ENCODE results near the gene SCN8A. TPM values are rescaled to one million over a fixed set of nuclear protein-coding genes. Genes with fewer than 3 reads are reported as not detected.

SCN8A gene
- polyA plus RNA-seq, 3 donors: 0.11 to 0.49 (median 0.12) TPM

DNA sequence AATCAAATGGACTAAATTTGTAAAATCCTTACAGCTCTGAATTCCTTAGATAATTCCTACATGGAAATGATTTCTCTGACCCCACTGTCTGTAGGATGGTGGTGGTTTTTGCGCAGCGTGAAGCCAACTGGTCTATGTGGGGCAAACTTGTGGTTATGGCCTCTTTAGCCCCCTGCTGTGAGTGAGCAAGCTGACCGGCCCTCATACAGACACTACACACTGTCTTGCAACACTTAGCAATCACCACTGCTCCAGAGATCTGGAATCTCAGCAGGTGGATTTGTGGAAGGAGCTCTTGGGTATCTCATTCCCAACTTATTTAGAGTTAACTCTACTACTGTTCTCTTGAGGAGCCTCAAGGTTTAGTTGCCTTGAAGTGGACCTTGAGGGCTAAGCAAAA lies 70.2 kb downstream of the SCN8A start:
- H3K27ac ChIP-seq (ENCODE audit: low read depth, low read length): no peak overlapping the region
- 94 to 100% (median 96%) methylated on average over 3 of the region's 3 CpGs for WGBS, 3 donors

DNA sequence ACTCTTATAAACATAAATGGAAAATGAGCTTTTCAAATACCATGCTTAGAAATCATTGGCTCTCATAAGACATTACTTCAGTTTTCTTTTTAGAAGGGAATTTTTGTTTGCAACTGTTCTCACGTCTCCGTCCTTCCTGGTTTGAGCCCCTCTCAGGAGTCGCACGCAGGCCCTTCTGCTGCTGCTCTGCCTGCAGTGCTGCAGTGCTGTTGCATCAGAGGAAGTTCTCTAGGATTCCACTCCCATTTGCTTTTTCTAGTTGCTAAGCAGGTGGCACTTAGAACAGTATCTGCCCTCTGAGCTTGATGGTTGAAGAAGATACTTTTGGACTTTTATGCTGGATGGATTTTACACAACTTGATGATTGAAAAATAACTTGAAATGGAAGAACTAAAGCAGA lies 70.8 kb downstream of the SCN8A start:
- no peak overlapping the region for H3K27ac ChIP-seq (ENCODE audit: low read depth, low read length)
- 61 to 93% (median 72%) methylated on average over 4 of the region's 4 CpGs for WGBS, 3 donors

DNA sequence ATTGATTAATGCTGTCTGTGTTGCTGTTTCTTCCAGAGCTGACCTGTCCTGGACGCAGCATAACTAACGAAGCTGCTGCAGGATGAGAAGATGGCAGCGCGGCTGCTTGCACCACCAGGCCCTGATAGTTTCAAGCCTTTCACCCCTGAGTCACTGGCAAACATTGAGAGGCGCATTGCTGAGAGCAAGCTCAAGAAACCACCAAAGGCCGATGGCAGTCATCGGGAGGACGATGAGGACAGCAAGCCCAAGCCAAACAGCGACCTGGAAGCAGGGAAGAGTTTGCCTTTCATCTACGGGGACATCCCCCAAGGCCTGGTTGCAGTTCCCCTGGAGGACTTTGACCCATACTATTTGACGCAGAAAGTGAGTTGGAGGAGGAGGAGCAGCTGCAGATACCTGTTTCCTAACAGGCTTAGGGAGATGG lies 71.7 kb downstream of the SCN8A start:
- H3K27ac ChIP-seq (ENCODE audit: low read depth, low read length): no peak overlapping the region
- 78 to 84% (median 81%) methylated on average over 11 of the region's 11 CpGs for WGBS, 3 donors

DNA sequence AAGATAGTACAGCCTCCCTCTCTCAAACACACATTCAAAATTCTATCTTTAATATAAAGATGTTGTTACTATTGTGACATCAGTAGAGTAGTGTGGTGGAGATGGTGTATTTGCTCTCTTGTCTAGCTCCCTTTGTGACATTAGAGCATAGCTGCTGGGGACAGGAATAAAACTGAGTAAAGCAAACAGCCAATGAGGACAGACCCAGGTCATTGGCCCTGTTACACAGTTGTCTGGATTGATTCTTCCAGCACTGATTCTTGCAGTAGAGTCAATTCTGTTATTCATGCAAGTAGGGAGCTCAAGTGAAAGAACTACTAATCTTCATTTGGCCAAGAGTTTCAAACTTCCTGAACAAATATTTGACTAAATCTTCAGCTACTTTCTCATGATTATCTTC lies 72.4 kb downstream of the SCN8A start:
- no peak overlapping the region for H3K27ac ChIP-seq (ENCODE audit: low read depth, low read length)

DNA sequence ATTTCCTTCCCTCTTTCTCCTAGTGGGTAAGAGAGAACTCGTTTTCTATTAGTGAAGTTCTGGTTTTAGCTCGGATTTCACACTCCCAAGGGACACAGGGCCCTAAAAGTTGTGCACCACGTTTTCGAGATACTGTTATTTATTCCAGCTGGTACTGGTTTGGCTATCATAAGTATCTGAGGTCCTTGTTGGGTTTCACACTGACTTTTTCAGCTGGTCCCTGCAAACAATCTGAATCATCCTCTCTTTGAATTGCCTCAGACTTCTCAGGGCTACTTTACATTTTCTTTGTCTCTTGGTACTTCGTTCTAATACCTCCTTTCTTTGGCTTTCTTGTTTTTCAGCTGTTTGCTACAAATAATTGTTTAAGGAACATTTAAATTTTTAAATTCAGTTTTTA lies 75.7 kb downstream of the SCN8A start:
- H3K27ac ChIP-seq (ENCODE audit: low read depth, low read length): no peak overlapping the region
- WGBS, 3 donors: 51 to 66% (median 58%) methylated on average over 5 of the region's 5 CpGs

DNA sequence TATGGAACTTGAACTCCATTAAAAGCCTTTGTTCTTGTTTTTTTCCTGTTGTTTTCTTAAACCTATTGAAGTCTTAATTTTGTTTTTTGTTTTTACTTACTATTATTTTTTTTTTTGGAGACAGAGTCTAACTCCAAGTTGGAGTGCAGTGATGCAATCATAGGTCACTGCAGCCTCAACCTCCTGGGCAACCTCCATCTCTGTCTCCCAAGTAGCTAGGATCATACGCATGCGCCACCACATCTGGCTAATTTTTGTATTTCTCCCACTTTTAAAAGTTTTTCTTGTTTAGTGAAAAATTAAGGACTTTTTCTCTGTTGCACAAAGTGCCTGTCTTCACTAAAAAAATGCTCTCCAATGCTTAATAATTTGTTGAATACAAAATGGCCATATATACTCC lies 76.2 kb downstream of the SCN8A start:
- 98 to 100% (median 98%) methylated on average over 2 of the region's 2 CpGs for WGBS, 3 donors
- no peak overlapping the region for H3K27ac ChIP-seq (ENCODE audit: low read depth, low read length)

DNA sequence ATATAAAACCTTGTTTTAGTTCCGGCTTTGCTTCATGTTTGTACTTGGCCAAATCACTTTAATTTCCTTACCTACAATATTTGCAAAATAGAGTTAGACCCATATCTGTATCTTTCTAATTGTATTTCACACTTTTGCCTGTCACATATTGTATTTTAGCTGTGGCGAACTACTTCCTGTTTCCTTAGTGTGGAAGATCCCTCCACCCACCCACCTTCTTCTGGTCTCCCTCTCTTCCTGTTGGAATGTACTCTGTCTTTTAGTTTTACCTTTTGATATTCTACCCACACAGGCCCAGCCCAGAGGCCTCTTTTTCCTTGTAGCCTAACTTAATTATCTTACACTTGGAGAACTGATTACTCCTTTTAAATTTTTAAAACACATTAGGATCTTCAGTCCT lies 78.2 kb downstream of the SCN8A start:
- H3K27ac ChIP-seq (ENCODE audit: low read depth, low read length): no peak overlapping the region
- WGBS, 3 donors: 65 to 86% (median 67%) methylated on average over 2 of the region's 2 CpGs

DNA sequence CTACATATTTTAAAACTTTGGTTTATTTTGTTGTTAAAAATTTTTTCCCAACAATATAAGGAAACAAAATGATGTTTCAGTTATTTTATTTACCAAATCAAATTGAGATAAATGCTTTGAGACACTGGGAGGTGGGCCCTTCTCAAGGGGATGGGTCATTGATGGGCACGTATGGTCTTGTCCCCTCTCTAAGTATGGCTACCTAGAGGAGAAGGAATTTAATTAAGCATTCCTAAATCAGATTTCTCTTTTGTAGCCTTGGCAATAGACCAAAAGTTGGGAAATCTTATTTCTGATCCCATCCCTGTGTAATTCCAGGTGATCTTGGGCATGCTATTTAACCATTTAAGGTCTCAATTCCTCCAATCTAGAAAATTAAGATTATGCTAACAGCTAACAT lies 79.0 kb downstream of the SCN8A start:
- 93 to 100% (median 97%) methylated on average over 1 of the region's 1 CpG for WGBS, 3 donors
- H3K27ac ChIP-seq (ENCODE audit: low read depth, low read length): no peak overlapping the region

DNA sequence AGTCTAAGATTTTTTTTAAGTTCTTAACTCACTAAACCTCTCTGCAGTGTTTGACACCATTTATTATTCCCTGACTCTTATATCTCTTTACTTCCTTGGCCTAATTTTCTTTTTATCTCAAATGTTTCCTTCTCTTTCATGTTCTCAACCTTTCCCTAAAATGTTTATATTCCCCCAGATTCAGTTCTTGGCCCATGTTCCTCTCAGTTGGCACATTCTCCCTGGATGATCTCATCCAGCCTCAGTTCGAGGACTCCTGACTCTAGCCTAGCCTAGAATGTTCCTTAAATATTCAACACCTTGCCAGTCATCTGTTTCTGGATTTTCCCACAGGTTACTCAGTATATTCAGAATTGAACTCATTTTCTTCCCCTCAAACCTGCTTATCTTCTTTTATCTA lies 81.3 kb downstream of the SCN8A start:
- H3K27ac ChIP-seq (ENCODE audit: low read depth, low read length): no peak overlapping the region
- WGBS, 3 donors: 40 to 50% (median 44%) methylated on average over 1 of the region's 1 CpG

DNA sequence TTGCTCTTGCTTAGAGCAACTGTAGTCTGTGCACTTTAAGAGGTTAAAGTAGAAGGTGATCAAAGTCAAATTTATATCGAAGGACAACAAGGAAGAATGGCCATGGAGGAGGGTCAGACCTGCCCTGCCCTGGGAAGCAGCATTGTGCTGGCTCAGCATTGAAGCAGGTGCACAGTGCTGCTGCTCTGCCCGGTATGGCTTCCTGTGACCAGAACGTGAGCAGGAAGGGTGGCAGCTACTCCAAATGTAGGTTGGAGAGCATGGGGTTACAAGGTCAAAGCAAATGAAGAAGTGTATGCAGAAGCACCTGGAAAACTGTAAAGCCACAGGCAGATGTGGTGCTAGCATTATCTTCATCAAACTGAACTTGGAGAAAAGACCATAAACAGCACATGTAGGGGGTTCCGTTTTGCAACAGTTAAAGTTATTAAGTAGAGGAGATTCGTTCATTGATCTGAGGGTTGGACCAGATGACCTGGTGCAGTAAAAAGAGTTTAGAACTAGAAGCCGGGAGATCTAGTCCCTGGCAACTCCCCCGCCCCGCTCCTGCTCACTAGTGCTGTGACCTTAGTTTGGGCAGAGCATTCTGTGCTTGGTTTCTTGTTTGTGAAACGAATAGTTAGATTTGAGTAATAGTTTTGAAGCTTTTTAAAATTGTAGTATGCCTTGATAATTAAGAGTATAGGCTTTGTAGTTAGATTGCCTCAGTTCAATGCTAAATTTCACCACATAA lies 84.2 kb downstream of the SCN8A start:
- H3K27ac ChIP-seq (ENCODE audit: low read depth, low read length): no peak overlapping the region
- WGBS, 3 donors: 52 to 63% (median 56%) methylated on average over 9 of the region's 9 CpGs

DNA sequence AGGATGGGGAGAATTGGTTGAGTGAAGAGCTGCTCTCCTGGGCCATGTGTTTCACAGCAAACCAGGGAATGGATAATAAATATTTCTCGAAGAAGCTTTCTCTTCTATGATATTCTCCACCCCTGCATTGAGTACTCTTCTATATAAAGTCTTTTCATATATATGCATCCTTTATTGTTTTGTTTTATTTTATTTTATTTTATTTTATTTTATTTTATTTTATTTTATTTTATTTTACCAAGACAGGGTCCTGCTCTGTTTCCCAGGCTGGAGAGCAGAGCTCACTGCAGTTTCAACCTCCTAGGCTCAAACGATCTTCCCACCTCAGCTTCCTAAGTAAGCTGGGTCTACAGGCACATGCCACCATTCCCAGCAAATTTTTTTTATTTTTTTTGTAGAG lies 85.8 kb downstream of the SCN8A start:
- 81 to 92% (median 88%) methylated on average over 2 of the region's 2 CpGs for WGBS, 3 donors
- H3K27ac ChIP-seq (ENCODE audit: low read depth, low read length): no peak overlapping the region

DNA sequence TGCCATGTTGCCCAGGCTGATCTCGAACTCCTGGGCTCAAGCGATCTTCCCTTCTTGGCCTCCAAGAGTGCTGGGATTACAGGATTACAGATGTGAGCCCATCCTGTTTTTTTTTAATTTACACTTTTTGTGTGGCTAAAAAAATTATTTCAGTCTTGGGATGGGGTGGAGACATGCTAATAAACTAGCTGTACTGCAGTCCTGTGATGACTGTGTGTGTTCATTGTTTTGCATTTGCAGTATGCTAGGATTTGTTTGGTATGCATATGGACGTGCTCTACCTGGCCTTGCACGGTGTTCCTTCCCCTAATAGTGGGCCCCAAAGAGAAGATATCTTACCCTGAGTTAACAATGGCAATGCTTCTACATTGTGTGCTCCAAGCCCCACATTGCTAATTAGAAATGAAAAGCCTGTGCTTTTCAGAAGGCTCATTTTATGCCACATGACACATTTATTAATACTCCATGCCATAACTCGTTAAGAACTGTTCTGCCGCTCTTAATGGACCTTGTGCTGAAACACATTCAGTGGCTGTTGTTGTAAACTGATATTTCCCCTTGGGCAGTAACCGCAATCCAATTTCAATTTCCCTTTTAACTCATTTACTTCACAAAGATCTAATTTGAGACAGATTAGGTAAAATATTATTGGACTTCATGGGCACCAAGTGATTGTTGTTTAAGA lies 86.4 kb downstream of the SCN8A start:
- H3K27ac ChIP-seq (ENCODE audit: low read depth, low read length): no peak overlapping the region
- WGBS, 3 donors: 86 to 91% (median 88%) methylated on average over 7 of the region's 7 CpGs

DNA sequence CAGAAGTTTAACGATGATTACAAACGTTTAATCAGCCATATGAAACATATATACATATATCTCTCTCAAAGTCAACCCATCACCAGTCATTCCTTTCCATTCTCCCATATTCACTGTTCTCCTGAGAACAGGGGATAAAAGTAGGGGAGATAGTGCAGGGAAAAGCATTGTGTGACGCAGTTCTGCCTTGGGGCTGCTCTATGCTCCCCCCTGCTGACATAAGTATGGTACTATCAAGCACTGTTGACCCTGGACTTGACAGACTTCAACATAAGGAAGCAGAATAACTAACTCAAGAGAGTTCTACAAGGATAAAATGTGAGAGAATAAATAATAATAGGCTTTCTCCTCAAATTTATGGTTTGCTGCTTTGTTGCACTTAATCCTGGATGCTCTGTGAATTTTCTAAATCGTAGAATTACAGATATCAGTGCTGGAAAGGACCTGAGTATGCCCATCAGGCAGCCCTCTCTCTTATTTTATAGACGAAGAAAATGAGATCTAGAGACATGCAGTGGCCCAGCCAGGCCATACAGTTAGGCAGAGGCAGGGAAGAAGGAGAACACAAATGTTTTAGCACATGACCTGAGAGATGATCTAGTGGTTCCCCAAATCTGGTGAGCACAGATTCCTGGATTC lies 87.2 kb downstream of the SCN8A start:
- WGBS, 3 donors: 49 to 62% (median 58%) methylated on average over 5 of the region's 5 CpGs
- no peak overlapping the region for H3K27ac ChIP-seq (ENCODE audit: low read depth, low read length)

DNA sequence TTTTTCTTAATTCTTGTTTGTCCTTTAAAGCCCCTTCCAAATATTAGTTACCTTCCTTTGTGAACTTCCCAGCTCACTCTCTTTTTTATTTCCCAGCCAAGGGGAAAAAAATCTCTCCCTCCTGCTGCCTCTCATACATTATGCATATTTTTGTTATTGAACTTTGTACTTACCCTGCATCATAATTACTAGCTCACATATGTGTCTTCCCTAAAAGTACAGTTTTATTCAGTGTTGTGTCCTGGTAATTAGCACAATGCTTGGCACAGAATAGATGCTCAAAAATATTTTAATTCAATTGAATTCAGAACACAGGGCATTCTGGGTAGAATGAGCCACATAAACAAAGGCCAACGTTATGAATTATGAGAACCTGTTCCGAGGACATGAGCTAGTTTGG lies 91.9 kb downstream of the SCN8A start:
- H3K27ac ChIP-seq (ENCODE audit: low read depth, low read length): no peak overlapping the region
- 59 to 82% (median 82%) methylated on average over 2 of the region's 2 CpGs for WGBS, 3 donors

DNA sequence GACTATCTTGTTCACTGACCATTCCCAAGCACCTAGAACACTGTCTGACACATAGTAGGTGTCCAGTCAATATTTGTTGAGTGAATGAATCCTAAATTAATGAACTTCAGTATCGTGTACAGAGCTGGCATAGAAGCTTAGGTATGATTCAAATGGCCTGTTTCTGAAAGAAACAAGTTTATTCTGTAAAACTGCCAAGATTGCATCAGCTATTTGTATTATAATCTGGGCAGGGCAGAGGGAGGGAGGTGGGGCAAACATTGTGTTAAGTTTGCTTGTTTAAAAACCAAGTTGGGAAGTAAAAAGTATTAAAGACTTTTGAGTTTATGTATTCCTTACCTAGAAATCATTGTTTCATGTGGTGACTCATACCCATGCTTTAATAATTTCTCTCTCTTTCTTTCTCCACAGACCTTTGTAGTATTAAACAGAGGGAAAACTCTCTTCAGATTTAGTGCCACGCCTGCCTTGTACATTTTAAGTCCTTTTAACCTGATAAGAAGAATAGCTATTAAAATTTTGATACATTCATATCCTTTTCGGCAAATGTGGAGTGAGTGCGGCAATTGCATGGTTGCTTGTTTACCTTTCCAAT lies 92.8 kb downstream of the SCN8A start:
- H3K27ac ChIP-seq (ENCODE audit: low read depth, low read length): no peak overlapping the region
- 21 to 75% (median 70%) methylated on average over 4 of the region's 4 CpGs for WGBS, 3 donors

DNA sequence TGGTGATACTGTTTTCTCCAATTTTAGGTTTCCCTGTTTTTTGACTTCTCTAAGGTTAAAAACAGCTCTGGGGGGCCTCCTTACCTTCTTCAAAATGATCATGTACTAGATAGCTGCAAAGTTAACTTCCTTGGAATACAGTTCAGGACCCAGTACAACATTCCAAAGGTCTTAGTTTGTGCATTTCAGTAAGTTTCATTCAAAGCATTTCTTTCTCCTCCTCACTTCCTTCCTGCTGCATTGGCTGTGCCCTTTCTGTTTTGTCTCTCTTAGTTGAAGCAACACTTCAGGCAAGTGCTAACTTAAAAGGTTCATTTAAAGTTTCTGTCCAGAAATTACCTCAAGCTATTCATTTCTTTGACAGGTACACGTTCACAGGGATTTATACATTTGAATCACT lies 95.7 kb downstream of the SCN8A start:
- H3K27ac ChIP-seq (ENCODE audit: low read depth, low read length): no peak overlapping the region
- WGBS, 3 donors: 57 to 70% (median 65%) methylated on average over 1 of the region's 1 CpG

DNA sequence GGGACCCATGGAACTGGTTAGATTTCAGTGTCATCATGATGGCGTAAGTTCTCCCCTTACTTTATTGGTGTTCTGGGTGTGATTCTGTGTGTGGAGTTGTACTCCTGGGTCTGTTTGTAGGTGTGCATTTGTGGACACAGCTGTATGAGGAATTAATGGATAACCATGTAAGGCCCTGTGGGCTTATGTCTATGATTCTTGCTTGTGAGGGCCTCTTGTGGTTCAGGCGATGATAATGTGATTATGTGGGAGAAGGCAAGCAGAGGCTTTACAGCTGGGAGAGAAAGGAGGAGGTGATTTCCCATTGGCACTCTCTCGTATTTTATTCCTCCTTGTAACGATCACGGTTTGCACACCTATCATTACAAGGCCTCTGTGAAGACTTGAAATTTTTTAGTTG lies 96.1 kb downstream of the SCN8A start:
- 70 to 88% (median 74%) methylated on average over 5 of the region's 5 CpGs for WGBS, 3 donors
- no peak overlapping the region for H3K27ac ChIP-seq (ENCODE audit: low read depth, low read length)

DNA sequence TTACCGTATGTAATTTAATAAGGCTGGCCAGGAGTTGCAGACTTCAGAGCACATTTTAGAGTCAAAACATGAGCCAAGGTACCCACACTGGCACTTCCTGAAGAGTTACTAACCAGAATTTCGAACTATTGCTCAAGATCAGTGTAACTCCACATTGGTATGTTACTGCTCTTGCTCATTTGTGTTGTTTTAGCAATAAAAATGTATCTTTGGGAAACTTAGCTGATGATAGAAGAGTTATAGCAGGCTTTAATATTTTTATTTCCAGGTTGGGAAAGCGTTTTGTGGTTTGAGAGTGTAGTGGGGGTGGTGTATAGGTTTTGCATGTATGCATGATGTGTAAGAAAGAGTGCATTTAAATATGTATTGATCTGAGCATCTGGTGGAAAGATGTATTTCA lies 96.6 kb downstream of the SCN8A start:
- 57 to 92% (median 59%) methylated on average over 3 of the region's 3 CpGs for WGBS, 3 donors
- H3K27ac ChIP-seq (ENCODE audit: low read depth, low read length): no peak overlapping the region

DNA sequence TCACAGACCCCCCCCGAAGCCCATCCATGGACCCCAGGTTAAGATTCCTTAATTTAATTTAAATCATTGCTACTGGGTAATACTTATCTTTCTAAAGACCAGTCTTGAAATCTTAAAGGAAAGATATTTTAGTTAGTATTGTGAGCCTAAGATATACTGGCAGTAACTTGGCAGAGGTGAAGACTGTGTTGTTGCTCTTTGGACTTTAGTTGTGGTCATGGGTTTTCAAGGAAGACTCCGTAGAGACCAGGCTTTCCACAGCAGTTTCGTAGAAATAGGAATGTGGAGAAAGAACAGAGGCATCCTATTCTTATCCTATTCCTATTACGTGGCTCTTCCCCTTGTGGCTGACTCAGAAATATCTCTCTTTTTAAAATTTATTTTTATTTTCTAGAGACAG lies 99.0 kb downstream of the SCN8A start:
- no peak overlapping the region for H3K27ac ChIP-seq (ENCODE audit: low read depth, low read length)
- 62 to 90% (median 81%) methylated on average over 4 of the region's 4 CpGs for WGBS, 3 donors

Data from adipose tissue (tissue), 3 donors.